GM21723 (cell line): ENCODE results near the gene CDK2.
"Not testable (repeated sequence)": the region's sequence is repeated elsewhere in the genome, so short reads cannot be mapped to it uniquely, and the experiment has no call there.

Experiments
- ATAC-seq: cut with Tn5 transposase; IDR thresholded peaks from one replicate; pipeline ENCODE4 v1.9.1; 2021; ENCODE audit warnings: mild to moderate bottlenecking, moderate library complexity; ENCODE audit not compliant: unreplicated experiment

CDK2 gene

GRCh38 chr12:55966408-55967281 is at the start of gene CDK2:
CDK2 (plus strand) TSS chr12:55966830; CDS start chr12:55967009, 179 bp downstream.
- ATAC-seq: peak; percentile 96

- not testable (repeated sequence) for ATAC-seq
Measured at GRCh38 chr12:55919032-55919431, 47.6 kb upstream of the CDK2 start.

GRCh38 chr12:55922126-55922525 is 44.5 kb upstream of the CDK2 start:
- no peak for ATAC-seq

GRCh38 chr12:55923648-55924047 is 43.0 kb upstream of the CDK2 start:
- not testable (repeated sequence) for ATAC-seq

- ATAC-seq: no peak
Measured at GRCh38 chr12:55925371-55925770, 41.3 kb upstream of the CDK2 start.

- ATAC-seq: no peak
Measured at GRCh38 chr12:55925870-55926737, 40.5 kb upstream of the CDK2 start.

- peak; percentile 44 for ATAC-seq
Measured at GRCh38 chr12:55926738-55927587, 39.7 kb upstream of the CDK2 start.

- ATAC-seq: peak; percentile 43
Measured at GRCh38 chr12:55927588-55928502, 38.8 kb upstream of the CDK2 start, which contains the start of gene PYM1. PYM1 (minus strand) TSS chr12:55927894; CDS start chr12:55927761, 133 bp downstream.

GRCh38 chr12:55929306-55929791 is 37.3 kb upstream of the CDK2 start:
- ATAC-seq: peak; percentile 42

GRCh38 chr12:55930771-55931316 is 35.8 kb upstream of the CDK2 start, which contains the start of gene DGKA:
DGKA (plus strand) TSS chr12:55931162; CDS start chr12:55936504, 5,342 bp downstream.
- ATAC-seq: peak; percentile 22

GRCh38 chr12:55931317-55931779 is 35.3 kb upstream of the CDK2 start:
- ATAC-seq: no peak

GRCh38 chr12:55931780-55932550 is 34.7 kb upstream of the CDK2 start:
- no peak for ATAC-seq

GRCh38 chr12:55932551-55932910 is 34.1 kb upstream of the CDK2 start:
- ATAC-seq: no peak

GRCh38 chr12:55933169-55933798 is 33.3 kb upstream of the CDK2 start:
- no peak for ATAC-seq

GRCh38 chr12:55933799-55934742 is 32.6 kb upstream of the CDK2 start:
- no peak for ATAC-seq

- no peak for ATAC-seq
Measured at GRCh38 chr12:55934773-55935172, 31.9 kb upstream of the CDK2 start.

- ATAC-seq: no peak
Measured at GRCh38 chr12:55935738-55936151, 30.9 kb upstream of the CDK2 start.
